Activated CD8-positive, alpha-beta memory T cell treated with anti-CD3 and anti-CD28 coated beads for 24 hours (primary cell): ENCODE measurements around the gene CEP295NL.
A peak's percentile ranks its signal among the peaks of the same experiment; 100 is the strongest.
"Not testable (repeated sequence)": the region's sequence is repeated elsewhere in the genome, so short reads cannot be mapped to it uniquely, and the experiment has no call there.

Experiments used
- DNase-seq: peaks from one replicate; pipeline ENCODE4 v3.0.0-alpha.2; 2020

The CEP295NL gene

DNA sequence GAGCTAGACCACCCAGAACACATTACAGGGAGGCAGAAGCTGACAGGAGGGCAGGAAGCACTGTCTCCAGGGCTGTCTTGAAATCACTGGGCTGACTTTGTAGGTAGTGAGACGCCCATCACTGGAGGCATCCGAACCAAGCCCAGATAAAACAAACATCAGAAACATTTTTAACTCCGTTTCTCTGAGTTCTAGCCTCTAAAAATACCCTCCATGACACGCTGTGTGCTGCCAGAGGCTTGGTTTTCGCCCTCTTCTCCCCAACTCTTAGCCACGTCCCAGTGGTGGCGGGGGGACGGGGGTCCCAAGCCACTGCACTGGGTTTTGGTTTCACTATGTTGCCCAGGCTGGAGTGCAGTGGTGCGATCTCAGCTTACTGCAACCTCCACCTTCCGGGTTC lies 1.2 kb downstream of the CEP295NL start:
- no peak for DNase-seq

DNA sequence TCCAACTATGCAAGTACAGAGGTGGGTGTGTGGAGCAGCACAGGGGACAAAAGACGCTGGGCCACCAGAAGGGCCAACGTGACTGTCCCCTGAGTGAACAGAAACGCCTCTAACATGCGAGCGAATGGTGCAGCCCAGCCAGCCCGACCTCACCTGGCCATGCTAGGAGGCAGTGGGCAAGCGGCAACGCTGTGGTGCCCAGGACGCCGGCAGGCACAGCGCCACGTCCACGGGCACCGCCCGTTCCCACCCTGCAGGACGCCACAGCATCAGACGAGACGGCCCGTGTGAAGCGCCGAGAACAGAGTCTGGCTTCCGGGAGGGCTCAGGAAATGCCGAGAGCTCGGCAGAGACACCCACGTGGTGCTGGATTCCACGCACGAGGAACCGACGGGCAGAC lies 2.2 kb downstream of the CEP295NL start:
- no peak for DNase-seq

DNA sequence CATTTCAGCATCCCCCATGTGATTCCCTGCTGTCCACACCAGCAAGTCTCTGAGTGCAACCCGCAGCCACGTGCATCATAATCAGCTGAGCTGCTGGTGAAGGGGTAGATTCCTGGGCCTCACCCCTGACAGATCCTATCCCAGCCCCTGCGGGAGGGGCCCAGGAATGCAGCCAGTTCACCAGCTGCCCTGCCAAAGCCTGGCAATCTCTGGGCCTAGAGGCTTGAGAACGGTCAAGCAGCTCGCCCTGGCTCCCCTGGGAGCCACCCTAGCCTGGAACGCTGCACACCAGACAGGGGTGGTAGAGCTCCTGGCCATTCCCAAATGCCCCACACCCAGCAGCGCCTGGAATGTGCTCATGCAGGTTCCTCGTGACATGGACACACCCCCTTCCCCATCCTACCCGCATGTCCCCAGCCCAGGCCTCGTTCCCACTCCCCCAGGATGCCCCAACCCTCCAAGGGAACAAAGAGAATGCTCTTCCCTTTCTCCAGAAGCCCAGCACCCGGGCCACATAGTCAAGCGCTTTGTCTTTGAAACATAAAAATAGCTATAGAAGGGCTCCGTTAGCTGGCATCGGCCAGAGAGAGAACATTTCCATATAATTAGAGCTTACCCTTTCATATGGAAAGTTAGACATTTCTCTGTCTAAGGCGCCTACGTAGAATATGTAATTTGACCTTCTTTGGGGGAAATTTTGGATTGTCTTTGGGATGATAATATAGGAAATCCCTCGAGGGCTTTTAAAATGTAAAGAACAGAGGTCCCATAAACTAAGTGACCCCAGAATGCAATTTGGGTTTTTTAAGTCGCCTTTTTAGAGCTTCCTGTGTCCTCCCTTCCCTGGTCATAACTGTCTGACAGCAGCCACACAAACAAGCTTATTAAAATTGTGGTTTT lies 3.4 kb downstream of the CEP295NL start:
- no peak for DNase-seq

GRCh38 chr17:78898947-78899346 lies 4.1 kb downstream of the CEP295NL start:
- no peak for DNase-seq

- no peak for DNase-seq
Observed at GRCh38 chr17:78898075-78898836, 4.7 kb downstream of the CEP295NL start.

DNA sequence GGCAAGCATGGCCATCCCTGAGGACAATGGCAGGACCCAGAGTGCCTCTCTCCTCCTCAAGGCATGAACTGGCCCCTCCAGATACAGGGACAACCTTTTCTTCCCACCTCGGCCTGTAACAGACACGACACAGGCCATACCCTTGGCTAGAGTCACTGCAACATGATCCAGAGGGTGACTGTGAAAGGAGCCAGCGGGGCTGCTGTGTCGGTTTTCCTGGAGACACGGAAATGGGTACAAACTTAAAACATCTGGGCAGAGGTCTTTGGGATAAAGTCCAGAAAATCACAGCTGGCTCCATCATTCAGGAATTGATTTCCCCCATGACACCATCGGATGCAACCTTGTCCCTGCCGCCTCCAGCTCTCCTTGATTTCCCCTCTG lies 5.3 kb downstream of the CEP295NL start:
- no peak for DNase-seq

DNA sequence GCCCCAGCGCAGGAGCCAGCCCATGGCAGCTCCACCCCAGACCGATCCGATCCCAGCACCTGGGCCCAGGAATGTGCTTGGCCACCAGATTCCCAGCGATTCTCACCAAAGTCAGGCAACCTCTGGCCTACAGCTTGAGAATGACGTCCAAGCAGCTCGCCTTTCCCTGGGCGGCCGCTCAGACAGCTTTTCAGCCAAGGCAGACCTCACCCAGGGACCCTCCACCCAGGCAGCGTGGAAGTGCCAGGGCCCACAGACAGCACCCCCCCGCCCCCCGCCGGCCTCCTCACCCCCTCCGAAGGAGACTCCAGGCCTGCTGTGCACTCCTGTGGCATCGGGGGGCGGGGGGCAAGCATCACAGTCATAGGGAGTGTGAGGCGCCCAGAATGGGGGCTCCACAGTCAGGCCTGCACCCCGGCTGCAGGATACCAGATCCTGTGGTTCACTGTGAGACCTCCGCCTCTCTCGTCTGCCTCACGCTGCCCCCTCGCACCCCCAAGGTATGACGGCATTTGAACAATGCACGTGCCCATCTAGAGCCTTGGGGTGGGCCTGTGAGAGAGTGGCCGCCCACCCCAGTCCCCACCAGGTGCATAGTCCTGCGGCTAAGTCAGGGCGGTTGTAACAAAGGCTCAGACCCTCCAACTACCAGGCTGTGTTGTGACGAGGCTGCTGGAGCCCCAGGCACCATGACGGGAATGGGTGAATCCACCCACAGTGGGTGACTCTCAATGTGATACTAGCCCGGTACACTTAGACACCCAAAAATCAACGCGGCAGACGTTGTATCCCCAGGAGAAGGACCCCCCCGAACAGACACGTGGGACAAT lies 6.0 kb downstream of the CEP295NL start:
- no peak for DNase-seq

- DNase-seq = no peak
Observed at GRCh38 chr17:78896091-78896833, 6.7 kb downstream of the CEP295NL start.

DNA sequence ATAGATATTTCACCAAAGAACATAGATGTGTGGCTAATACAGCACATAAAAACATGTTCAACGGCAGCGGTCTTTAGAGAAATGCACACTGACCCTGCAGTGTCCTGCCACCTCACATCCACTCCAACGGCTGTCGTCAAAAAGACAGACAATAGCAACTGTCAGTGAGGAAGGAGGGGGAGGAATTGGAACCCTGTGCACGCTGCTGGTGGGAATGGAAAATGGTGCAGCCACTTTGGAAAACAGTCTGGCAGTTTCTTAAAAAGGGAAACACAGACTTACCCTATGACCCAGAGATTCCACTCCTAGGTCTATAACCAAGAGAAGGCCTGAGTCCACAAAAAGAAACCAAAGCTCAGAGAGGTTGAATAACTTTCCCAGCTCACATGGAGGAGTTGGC lies 7.7 kb downstream of the CEP295NL start:
- no peak for DNase-seq

DNA sequence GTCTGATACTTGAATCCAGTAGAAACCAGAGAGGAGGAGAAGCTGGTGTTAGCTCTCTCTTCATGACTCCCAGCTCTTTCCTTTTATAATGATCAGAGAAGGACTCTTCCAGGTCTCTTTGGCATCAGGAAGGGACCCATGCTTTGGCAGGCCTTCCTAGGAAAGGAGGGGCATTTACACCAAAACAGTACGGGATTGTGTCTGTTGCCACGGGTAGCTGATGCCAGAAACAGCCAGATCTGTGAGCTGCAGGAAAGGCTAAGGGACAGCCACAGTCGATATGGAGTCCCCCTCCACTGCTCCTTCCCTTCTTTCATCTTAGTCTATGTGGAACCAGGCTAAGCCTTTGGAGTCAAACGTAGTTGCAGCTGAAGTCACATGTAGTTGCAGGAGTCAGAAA lies 9.3 kb downstream of the CEP295NL start:
- DNase-seq = no peak

DNA sequence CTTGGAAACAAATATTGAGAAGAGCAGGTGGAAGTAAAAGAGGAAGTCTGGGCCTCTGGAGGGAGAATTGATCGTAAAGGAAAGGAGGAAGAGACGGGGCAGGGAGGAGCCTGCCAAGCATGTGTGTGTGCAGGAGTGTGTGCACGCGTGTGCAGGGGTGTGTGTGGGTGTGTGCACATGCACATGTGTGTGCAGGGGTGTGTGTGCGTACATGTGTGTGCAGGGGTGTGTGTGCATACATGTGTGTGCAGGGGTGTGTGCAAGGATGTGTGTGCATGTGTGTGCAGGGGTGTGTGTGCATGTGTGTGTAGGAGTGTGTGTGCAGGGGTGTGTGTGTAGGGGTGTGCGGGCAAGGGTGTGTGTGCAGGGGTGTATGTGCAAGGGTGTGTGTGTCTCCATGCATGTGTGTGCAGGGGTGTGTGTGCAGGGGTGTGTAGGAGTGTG lies 10.0 kb downstream of the CEP295NL start:
- DNase-seq = no peak

- no peak for DNase-seq
Observed at GRCh38 chr17:78892520-78892919, 10.5 kb downstream of the CEP295NL start.

GRCh38 chr17:78892062-78892456 lies 10.9 kb downstream of the CEP295NL start:
- no peak for DNase-seq

- no peak for DNase-seq
Observed at GRCh38 chr17:78891406-78892061, 11.5 kb downstream of the CEP295NL start.

- DNase-seq = peak; percentile 74
Observed at GRCh38 chr17:78890498-78890897, 12.5 kb downstream of the CEP295NL start.

DNA sequence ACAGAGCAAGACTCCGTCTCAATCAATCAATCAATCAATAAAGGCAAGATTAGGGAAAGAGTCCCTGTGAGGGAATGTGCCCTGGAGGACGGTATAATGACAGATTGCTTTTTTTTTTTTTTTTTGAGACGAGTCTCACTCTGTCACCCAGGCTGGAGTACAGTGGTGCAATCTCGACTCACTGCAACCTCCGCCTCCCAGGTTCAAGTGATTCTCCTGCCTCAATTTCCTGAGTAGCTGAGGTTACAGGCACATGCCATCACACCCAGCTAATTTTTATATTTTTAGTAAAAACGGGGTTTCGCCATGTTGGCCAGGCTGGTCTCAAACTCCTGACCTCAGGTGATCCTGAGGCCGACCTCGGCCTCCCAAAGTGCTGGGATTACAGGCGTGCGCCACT lies 12.9 kb downstream of the CEP295NL start:
- DNase-seq = not testable (repeated sequence)

- DNase-seq = no peak
Observed at GRCh38 chr17:78889531-78889930, 13.5 kb downstream of the CEP295NL start.

- no peak for DNase-seq
Observed at GRCh38 chr17:78888941-78889518, 14.0 kb downstream of the CEP295NL start.

DNA sequence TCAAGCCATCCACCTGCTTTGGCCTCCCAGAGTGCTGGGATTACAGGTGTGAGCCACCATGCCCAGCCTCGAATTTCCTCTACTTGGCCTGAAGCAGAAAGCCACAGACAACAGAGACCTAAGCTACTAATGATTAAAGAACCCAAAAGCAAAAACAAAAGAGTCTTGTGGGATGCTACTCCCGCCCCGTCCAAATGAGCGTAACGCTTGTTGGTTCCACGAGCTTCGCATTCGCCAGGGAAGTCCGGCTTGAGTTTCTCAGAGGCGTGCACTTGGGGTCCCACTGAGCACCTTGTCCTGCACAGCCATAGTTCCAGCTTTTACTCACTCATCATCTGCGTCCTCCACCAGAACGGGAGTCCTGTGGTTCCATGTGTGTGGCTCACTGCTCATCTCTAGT lies 16.0 kb downstream of the CEP295NL start:
- DNase-seq = no peak

DNA sequence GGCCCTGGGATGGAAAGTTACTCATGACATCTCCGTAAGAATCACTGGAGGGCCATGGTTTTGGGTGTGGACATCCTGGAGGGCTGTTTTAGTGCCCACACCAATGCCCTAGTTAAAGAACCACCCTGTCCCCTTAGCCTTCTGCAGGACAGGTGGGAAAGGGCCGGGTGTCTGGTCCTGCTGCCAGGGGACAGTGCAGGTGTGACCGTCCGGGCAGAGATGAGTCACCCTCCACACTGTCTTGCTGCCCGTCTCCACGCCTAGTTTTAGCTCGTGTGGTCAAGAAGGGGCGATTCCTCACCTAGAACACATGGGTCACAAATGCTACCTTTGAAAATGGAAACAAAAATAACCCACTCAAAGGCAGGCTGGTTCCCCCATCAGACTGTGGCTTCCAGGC lies 17.0 kb downstream of the CEP295NL start:
- DNase-seq = no peak

- DNase-seq = no peak
Observed at GRCh38 chr17:78884876-78885667, 17.9 kb downstream of the CEP295NL start.
